HEK293 (cell line): Measurements from ENCODE around the gene VCL.

Experiments
- CTCF ChIA-PET: fragments of 350-600 bp; formaldehyde crosslinking; extraction: SDS; loops from one replicate; lab custom pipeline; 2021; ENCODE audit warnings: antibody characterized with exemption; lab: Yijun Ruan, JAX
- POLR2A ChIA-PET: fragments of 300-600 bp; formaldehyde crosslinking; extraction: SDS; loops from one replicate; lab custom pipeline; 2020; ENCODE audit warnings: antibody characterized with exemption, inconsistent platforms; lab: Yijun Ruan, JAX
- H3K27ac ChIP-seq: fragments of 200-500 bp; sonication (Bioruptor generic); 2 replicates; pipeline ENCODE4 v1.5.1; 2014; ENCODE audit warnings: low read depth, low read length, control low read depth, inconsistent platforms; ENCODE audit errors: extremely low read depth
- H3K36me3 ChIP-seq, 2 experiments: fragments of 200-500 bp in 1 of 2; sonication (Bioruptor generic) in 1 of 2; 1 replicate in 1 of 2; 2 replicates in 1 of 2; pipeline ENCODE4 v1.5.1; 2014 to 2017; ENCODE audit warnings: inconsistent platforms in 2 of 2, low read length in 2 of 2; ENCODE audit not compliant: control insufficient read depth in 2 of 2, insufficient read depth in 1 of 2
- H3K4me1 ChIP-seq: fragments of 200-500 bp; sonication (Bioruptor generic); 2 replicates; pipeline ENCODE4 v1.5.1; 2014; ENCODE audit warnings: mild to moderate bottlenecking, low read length, inconsistent platforms; ENCODE audit not compliant: control insufficient read depth, insufficient read depth
- H3K4me3 ChIP-seq: 2 replicates; pipeline ENCODE4 v1.5.1; 2011; ENCODE audit warnings: low read depth, mild to moderate bottlenecking, control low read depth, low read length, moderate library complexity
- H3K9me3 ChIP-seq: fragments of 200-500 bp; sonication (Bioruptor generic); 2 replicates; pipeline ENCODE4 v1.5.1; 2014; ENCODE audit warnings: low read depth, low read length, inconsistent platforms; ENCODE audit not compliant: control insufficient read depth, insufficient read depth
- ELK4 ChIP-seq: IDR thresholded peaks from 2 replicates; pipeline ENCODE4 v1.6.1; 2011; ENCODE audit warnings: mild to moderate bottlenecking, low read depth, low read length, borderline replicate concordance
- PATZ1 ChIP-seq: fragments of 450-650 bp; formaldehyde crosslinking; IDR thresholded peaks from 2 replicates; pipeline ENCODE4 v1.5.1; 2016; ENCODE audit warnings: missing biosample characterization, missing genetic modification characterization
- PRDM1 ChIP-seq: fragments of 450-650 bp; formaldehyde crosslinking; IDR thresholded peaks from 2 replicates; pipeline ENCODE4; 2016; ENCODE audit warnings: missing biosample characterization, missing genetic modification characterization
- PRDM10 ChIP-seq: fragments of 450-650 bp; formaldehyde crosslinking; IDR thresholded peaks from 2 replicates; pipeline ENCODE4 v1.5.1; 2016; ENCODE audit warnings: missing biosample characterization, missing genetic modification characterization
- PRDM6 ChIP-seq: fragments of 450-650 bp; formaldehyde crosslinking; IDR thresholded peaks from 2 replicates; pipeline ENCODE4 v1.5.1; 2017; ENCODE audit warnings: missing biosample characterization, missing genetic modification characterization
- YY2 ChIP-seq: fragments of 450-650 bp; formaldehyde crosslinking; IDR thresholded peaks from 2 replicates; pipeline ENCODE4 v1.5.1; 2016; ENCODE audit warnings: missing biosample characterization, missing genetic modification characterization
- ZNF157 ChIP-seq: fragments of 450-650 bp; formaldehyde crosslinking; IDR thresholded peaks from 2 replicates; pipeline ENCODE4 v1.5.1; 2016; ENCODE audit warnings: missing biosample characterization, missing genetic modification characterization
- ZNF426 ChIP-seq: fragments of 450-650 bp; formaldehyde crosslinking; IDR thresholded peaks from 2 replicates; pipeline ENCODE4 v1.5.1; 2017; ENCODE audit warnings: missing biosample characterization, missing genetic modification characterization, mild to moderate bottlenecking, inconsistent platforms, moderate library complexity
- ZNF513 ChIP-seq: fragments of 450-650 bp; IDR thresholded peaks from 2 replicates; pipeline ENCODE4 v1.5.1; 2018; ENCODE audit warnings: missing biosample characterization, missing genetic modification characterization
- ZNF514 ChIP-seq: fragments of 450-650 bp; formaldehyde crosslinking; IDR thresholded peaks from 2 replicates; pipeline ENCODE4 v1.5.1; 2016; ENCODE audit warnings: missing biosample characterization, missing genetic modification characterization
- ZNF571 ChIP-seq: fragments of 450-650 bp; formaldehyde crosslinking; IDR thresholded peaks from 2 replicates; pipeline ENCODE4 v1.5.0; 2017; ENCODE audit warnings: missing biosample characterization, missing genetic modification characterization
- ZNF629 ChIP-seq: fragments of 450-650 bp; formaldehyde crosslinking; IDR thresholded peaks from 2 replicates; pipeline ENCODE4 v1.5.1; 2017; ENCODE audit warnings: missing biosample characterization, missing genetic modification characterization
- ZNF645 ChIP-seq: fragments of 450-650 bp; formaldehyde crosslinking; IDR thresholded peaks from 2 replicates; pipeline ENCODE4; 2016; ENCODE audit warnings: missing biosample characterization, missing genetic modification characterization
- ZNF704 ChIP-seq: fragments of 450-650 bp; formaldehyde crosslinking; IDR thresholded peaks from 2 replicates; pipeline ENCODE4 v1.5.1; 2016; ENCODE audit warnings: missing biosample characterization, missing genetic modification characterization

Gene VCL

GRCh38 chr10:74076961-74077360 is 79.0 kb downstream of the VCL start (continued):
- peak; percentile 92 for TF ChIP-seq PRDM6 (tag by site-specific recombination)

- H3K4me1 ChIP-seq: peaks cover 10% of the 10 kb centered on the region
- no peak overlapping the region for H3K4me3 ChIP-seq
- CTCF ChIA-PET: interaction anchor here (0.5 to 1.1 kb wide), 4 partner anchors 138 to 1666 kb away, joined by 3 to 8 read pairs (median 4); no protein-coding TSS in a partner anchor
- TF ChIP-seq PRDM1 (peak; percentile 46; the same call in 1 of the 2 replicates), ELK4 (no peak)
- H3K27ac ChIP-seq: no peak overlapping the region
- H3K9me3 ChIP-seq: no peaks in the 10 kb centered on the region
- POLR2A ChIA-PET: no interaction called here
- H3K36me3 ChIP-seq: peaks cover 10 to 44% of the 10 kb centered on the region in 2 experiments
Measured at GRCh38 chr10:74077416-74077815, 79.5 kb downstream of the VCL start.

GRCh38 chr10:74078037-74078436 is 80.1 kb downstream of the VCL start:
- H3K27ac ChIP-seq: no peak overlapping the region
- TF ChIP-seq ZNF426 (tag by site-specific recombination): no peak
- TF ChIP-seq PATZ1: no peak
- TF ChIP-seq YY2 (tag by site-specific recombination): no peak
- no peak for TF ChIP-seq ZNF571
- TF ChIP-seq ZNF645 (tag by site-specific recombination): no peak
- TF ChIP-seq ZNF157 (tag by site-specific recombination): no peak
- H3K36me3 ChIP-seq: peaks cover 7 to 43% of the 10 kb centered on the region in 2 experiments
- POLR2A ChIA-PET: no interaction called here
- peaks cover 10% of the 10 kb centered on the region for H3K4me1 ChIP-seq
- no peaks in the 10 kb centered on the region for H3K9me3 ChIP-seq
- CTCF ChIA-PET: interaction anchor here (0.6 to 4.0 kb wide), 2 partner anchors 29 to 192 kb away, joined by 3 to 79 read pairs; no protein-coding TSS in a partner anchor
- H3K4me3 ChIP-seq: no peak overlapping the region

- Histone ChIP-seq H3K27ac (no peak overlapping the region), H3K9me3 (no peaks in the 10 kb centered on the region), H3K4me1 (peaks cover 10% of the 10 kb centered on the region), H3K36me3 (peaks cover 3 to 35% of the 10 kb centered on the region in 2 experiments), H3K4me3 (no peak overlapping the region)
- POLR2A ChIA-PET: no interaction called here
- CTCF ChIA-PET: interaction anchor here (0.6 to 4.0 kb wide), 7 partner anchors 16 to 1426 kb away, joined by 3 to 79 read pairs (median 3); no protein-coding TSS in a partner anchor
- TF ChIP-seq ZNF513: no peak
- no peak for TF ChIP-seq ZNF629
- no peak for TF ChIP-seq ZNF704 (tag by site-specific recombination)
- no peak for TF ChIP-seq PRDM10 (tag by site-specific recombination)
- no peak for TF ChIP-seq ZNF514 (tag by site-specific recombination)
Measured at GRCh38 chr10:74079028-74079935, 81.4 kb downstream of the VCL start.
